WTC11 (cell line): ENCODE results near the gene INTS11. TPM values are rescaled to one million over a fixed set of nuclear protein-coding genes. Genes with fewer than 3 reads are reported as not detected.

Experiments used
- ATAC-seq: fragments of 200-7000 bp; cut with Tn5 transposase; 2 replicates; pipeline ENCODE4 v1.10.0; 2021; ENCODE audit warnings: mild to moderate bottlenecking, moderate library complexity
- CTCF ChIA-PET: fragments of 300-600 bp; sonication (Branson Sonifier 250); formaldehyde crosslinking; loops from one replicate; lab custom pipeline; 2021; ENCODE audit warnings: antibody characterized with exemption; lab: Charles Lee
- POLR2A ChIA-PET: fragments of 350-600 bp; sonication (Branson Sonifier 250); formaldehyde crosslinking; loops from one replicate; lab custom pipeline; 2021; ENCODE audit warnings: antibody characterized with exemption; lab: Charles Lee
- DNase-seq: peaks from one replicate; pipeline ENCODE4 v3.0.0; 2021; ENCODE audit warnings: low spot score
- H3K27ac Mint-ChIP-seq: 2 replicates; pipeline ENCODE4 v1.8.0; 2021; ENCODE audit warnings: mixed read lengths
- H3K27me3 Mint-ChIP-seq: 2 replicates; pipeline ENCODE4 v1.8.0; 2021; ENCODE audit warnings: low read depth, mild to moderate bottlenecking, moderate library complexity, mixed read lengths
- H3K36me3 Mint-ChIP-seq: 2 replicates; pipeline ENCODE4 v1.8.0; 2021; ENCODE audit warnings: mixed read lengths
- H3K4me1 Mint-ChIP-seq: 2 replicates; pipeline ENCODE4 v1.8.0; 2022; ENCODE audit warnings: mixed read lengths
- H3K4me3 Mint-ChIP-seq: 2 replicates; pipeline ENCODE4 v1.8.0; 2021; ENCODE audit warnings: mild to moderate bottlenecking, moderate library complexity, mixed read lengths
- H3K9me3 Mint-ChIP-seq: 2 replicates; pipeline ENCODE4 v1.8.0; 2021; ENCODE audit warnings: mixed read lengths
- ATF1 ChIP-seq: sonication (generic); formaldehyde crosslinking; IDR thresholded peaks from 2 replicates; pipeline ENCODE4 v1.8.1; 2023; ENCODE audit warnings: mild to moderate bottlenecking, moderate library complexity, missing genetic modification reagents
- EMX1 ChIP-seq: fragments of 250-450 bp; sonication (Bioruptor Pico); IDR thresholded peaks from 2 replicates; pipeline ENCODE4 v1.8.0; 2021; ENCODE audit warnings: mild to moderate bottlenecking
- ESRRA ChIP-seq: sonication (generic); formaldehyde crosslinking; IDR thresholded peaks from 2 replicates; pipeline ENCODE4 v1.8.1; 2022; ENCODE audit warnings: mild to moderate bottlenecking, missing genetic modification reagents, borderline replicate concordance
- FOXJ3 ChIP-seq: sonication (generic); formaldehyde crosslinking; IDR thresholded peaks from 2 replicates; pipeline ENCODE4 v1.9.0; 2021; ENCODE audit warnings: missing genetic modification reagents, mild to moderate bottlenecking, borderline replicate concordance
- FOXP1 ChIP-seq: sonication (generic); formaldehyde crosslinking; IDR thresholded peaks from 2 replicates; pipeline ENCODE4 v1.8.0; 2022; ENCODE audit warnings: missing genetic modification reagents, mild to moderate bottlenecking, moderate library complexity, borderline replicate concordance
- HMGA2 ChIP-seq: fragments of 250-450 bp; sonication (Bioruptor Pico); IDR thresholded peaks from 2 replicates; pipeline ENCODE4 v1.4.0; 2021; ENCODE audit warnings: mild to moderate bottlenecking, moderate library complexity
- JUN ChIP-seq: sonication (generic); formaldehyde crosslinking; IDR thresholded peaks from 2 replicates; pipeline ENCODE4 v1.8.0; 2023; ENCODE audit warnings: mild to moderate bottlenecking, missing genetic modification reagents
- MXD4 ChIP-seq: fragments of 250-450 bp; sonication (Bioruptor Pico); IDR thresholded peaks from 2 replicates; pipeline ENCODE4 v1.8.0; 2021; ENCODE audit warnings: mild to moderate bottlenecking, moderate library complexity, borderline replicate concordance
- RORB ChIP-seq: fragments of 250-450 bp; sonication (Bioruptor Pico); IDR thresholded peaks from 2 replicates; pipeline ENCODE4 v1.9.0; 2021; ENCODE audit warnings: mild to moderate bottlenecking
- SMAD4 ChIP-seq: sonication (generic); formaldehyde crosslinking; IDR thresholded peaks from 2 replicates; pipeline ENCODE4 v1.8.0; 2022; ENCODE audit warnings: mild to moderate bottlenecking, missing genetic modification reagents
- SOX15 ChIP-seq: fragments of 250-450 bp; sonication (Bioruptor Pico); IDR thresholded peaks from 2 replicates; pipeline ENCODE4 v1.9.0; 2021; ENCODE audit warnings: mild to moderate bottlenecking
- TEAD4 ChIP-seq: sonication (generic); formaldehyde crosslinking; IDR thresholded peaks from 2 replicates; pipeline ENCODE4 v1.8.0; 2022; ENCODE audit warnings: mild to moderate bottlenecking, missing genetic modification reagents
- ZNF396 ChIP-seq: fragments of 250-450 bp; sonication (Bioruptor Pico); IDR thresholded peaks from 2 replicates; pipeline ENCODE4 v1.8.0; 2021; ENCODE audit warnings: mild to moderate bottlenecking, moderate library complexity, borderline replicate concordance
- total RNA-seq: library from RNA; stranded (reverse); gene quantifications from 3 replicates; pipeline ENCODE4 v1.2.3, GENCODE V29; 2021
- TF ChIP-seq, protein P1 (sequence below): sonication (generic); formaldehyde crosslinking; IDR thresholded peaks from 2 replicates; pipeline ENCODE4 v1.8.0; 2022; ENCODE audit warnings: mild to moderate bottlenecking, missing genetic modification reagents
- TF ChIP-seq, protein P2 (sequence below): sonication (generic); formaldehyde crosslinking; IDR thresholded peaks from 2 replicates; pipeline ENCODE4 v1.8.1; 2022; ENCODE audit warnings: mild to moderate bottlenecking, moderate library complexity, missing genetic modification reagents
- TF ChIP-seq, protein P3 (sequence below): sonication (generic); formaldehyde crosslinking; IDR thresholded peaks from 2 replicates; pipeline ENCODE4 v1.8.0; 2023; ENCODE audit warnings: mild to moderate bottlenecking, missing genetic modification reagents
- TF ChIP-seq, protein P4 (sequence below): sonication (generic); formaldehyde crosslinking; IDR thresholded peaks from 2 replicates; pipeline ENCODE4 v1.8.0; 2022; ENCODE audit warnings: missing genetic modification reagents
- TF ChIP-seq, protein P5 (sequence below): sonication (generic); formaldehyde crosslinking; IDR thresholded peaks from 2 replicates; pipeline ENCODE4 v1.8.1; 2023; ENCODE audit warnings: mild to moderate bottlenecking, missing genetic modification reagents, moderate library complexity
- TF ChIP-seq, protein P6 (sequence below): sonication (generic); formaldehyde crosslinking; IDR thresholded peaks from 2 replicates; pipeline ENCODE4 v1.8.0; 2022; ENCODE audit warnings: mild to moderate bottlenecking, missing genetic modification reagents
- TF ChIP-seq, protein P7 (sequence below): sonication (generic); formaldehyde crosslinking; IDR thresholded peaks from 2 replicates; pipeline ENCODE4 v1.8.0; 2022; ENCODE audit warnings: mild to moderate bottlenecking, missing genetic modification reagents
- TF ChIP-seq, protein P8 (sequence below): fragments of 250-450 bp; sonication (Bioruptor Pico); IDR thresholded peaks from 2 replicates; pipeline ENCODE4 v2.1.2; 2022; ENCODE audit warnings: mild to moderate bottlenecking, moderate library complexity

Gene INTS11
- total RNA-seq, 1 experiment from 2014 or later, result 170 TPM

DNA sequence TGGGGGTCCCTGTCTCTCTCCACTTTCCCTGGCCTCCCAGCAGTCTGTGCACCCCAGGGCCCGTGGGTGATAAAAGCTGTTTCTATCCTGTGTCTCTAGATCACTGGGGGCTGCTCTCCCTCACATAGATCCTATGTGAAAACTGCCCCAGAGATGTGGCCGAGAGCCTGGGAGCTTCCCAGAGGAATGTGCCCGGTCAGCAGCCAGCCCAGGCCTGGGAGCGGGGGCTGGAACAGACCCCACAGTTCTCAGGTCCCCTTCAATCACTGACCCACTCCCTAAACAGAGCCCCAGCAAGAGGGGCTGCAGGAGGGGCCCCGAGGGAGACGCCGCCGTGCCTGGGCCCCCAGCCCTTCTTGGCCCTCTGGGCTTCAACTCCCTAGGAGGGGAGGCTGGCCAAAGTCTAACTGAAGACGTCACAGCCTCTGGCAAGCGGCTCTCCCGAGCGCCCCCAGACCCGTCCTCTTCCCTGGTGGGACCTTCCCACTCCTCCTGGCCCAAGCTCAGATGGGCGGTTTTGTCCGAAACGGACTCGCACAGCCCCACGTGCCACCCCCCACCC is 33.5 kb upstream of the INTS11 start:
- Mint-ChIP-seq H3K4me1 (peaks cover 30% of the 10 kb centered on the region), H3K4me3 (no peak overlapping the region; the same call in 1 of the 2 replicates), H3K27me3 (peaks cover 20% of the 10 kb centered on the region), H3K27ac (peak overlapping the region; percentile 45; the same call in 1 of the 2 replicates), H3K9me3 (no peaks in the 10 kb centered on the region), H3K36me3 (no peaks in the 10 kb centered on the region)
- CTCF ChIA-PET, result no interaction called here
- POLR2A ChIA-PET, result interaction anchor here (1.2 kb wide), 1 partner anchor 13 kb away, joined by 4 read pairs; no protein-coding TSS in a partner anchor
- no peak for DNase-seq
- TF ChIP-seq, protein P1, sequence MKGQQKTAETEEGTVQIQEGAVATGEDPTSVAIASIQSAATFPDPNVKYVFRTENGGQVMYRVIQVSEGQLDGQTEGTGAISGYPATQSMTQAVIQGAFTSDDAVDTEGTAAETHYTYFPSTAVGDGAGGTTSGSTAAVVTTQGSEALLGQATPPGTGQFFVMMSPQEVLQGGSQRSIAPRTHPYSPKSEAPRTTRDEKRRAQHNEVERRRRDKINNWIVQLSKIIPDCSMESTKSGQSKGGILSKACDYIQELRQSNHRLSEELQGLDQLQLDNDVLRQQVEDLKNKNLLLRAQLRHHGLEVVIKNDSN, result no peak
- TF ChIP-seq, protein P2, sequence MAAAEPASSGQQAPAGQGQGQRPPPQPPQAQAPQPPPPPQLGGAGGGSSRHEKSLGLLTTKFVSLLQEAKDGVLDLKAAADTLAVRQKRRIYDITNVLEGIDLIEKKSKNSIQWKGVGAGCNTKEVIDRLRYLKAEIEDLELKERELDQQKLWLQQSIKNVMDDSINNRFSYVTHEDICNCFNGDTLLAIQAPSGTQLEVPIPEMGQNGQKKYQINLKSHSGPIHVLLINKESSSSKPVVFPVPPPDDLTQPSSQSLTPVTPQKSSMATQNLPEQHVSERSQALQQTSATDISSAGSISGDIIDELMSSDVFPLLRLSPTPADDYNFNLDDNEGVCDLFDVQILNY (CRISPR knock-in tag), result no peak
- TF ChIP-seq RORB (CRISPR knock-in tag) (no peak), SMAD4 (no peak), ZNF396 (CRISPR knock-in tag) (no peak), SOX15 (CRISPR knock-in tag) (no peak), TEAD4 (CRISPR knock-in tag) (no peak), HMGA2 (CRISPR knock-in tag) (no peak), MXD4 (CRISPR knock-in tag) (no peak), JUN (no peak), ATF1 (no peak)
- TF ChIP-seq, protein P3, sequence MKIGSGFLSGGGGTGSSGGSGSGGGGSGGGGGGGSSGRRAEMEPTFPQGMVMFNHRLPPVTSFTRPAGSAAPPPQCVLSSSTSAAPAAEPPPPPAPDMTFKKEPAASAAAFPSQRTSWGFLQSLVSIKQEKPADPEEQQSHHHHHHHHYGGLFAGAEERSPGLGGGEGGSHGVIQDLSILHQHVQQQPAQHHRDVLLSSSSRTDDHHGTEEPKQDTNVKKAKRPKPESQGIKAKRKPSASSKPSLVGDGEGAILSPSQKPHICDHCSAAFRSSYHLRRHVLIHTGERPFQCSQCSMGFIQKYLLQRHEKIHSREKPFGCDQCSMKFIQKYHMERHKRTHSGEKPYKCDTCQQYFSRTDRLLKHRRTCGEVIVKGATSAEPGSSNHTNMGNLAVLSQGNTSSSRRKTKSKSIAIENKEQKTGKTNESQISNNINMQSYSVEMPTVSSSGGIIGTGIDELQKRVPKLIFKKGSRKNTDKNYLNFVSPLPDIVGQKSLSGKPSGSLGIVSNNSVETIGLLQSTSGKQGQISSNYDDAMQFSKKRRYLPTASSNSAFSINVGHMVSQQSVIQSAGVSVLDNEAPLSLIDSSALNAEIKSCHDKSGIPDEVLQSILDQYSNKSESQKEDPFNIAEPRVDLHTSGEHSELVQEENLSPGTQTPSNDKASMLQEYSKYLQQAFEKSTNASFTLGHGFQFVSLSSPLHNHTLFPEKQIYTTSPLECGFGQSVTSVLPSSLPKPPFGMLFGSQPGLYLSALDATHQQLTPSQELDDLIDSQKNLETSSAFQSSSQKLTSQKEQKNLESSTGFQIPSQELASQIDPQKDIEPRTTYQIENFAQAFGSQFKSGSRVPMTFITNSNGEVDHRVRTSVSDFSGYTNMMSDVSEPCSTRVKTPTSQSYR (CRISPR knock-in tag), result no peak
- TF ChIP-seq, protein P4, sequence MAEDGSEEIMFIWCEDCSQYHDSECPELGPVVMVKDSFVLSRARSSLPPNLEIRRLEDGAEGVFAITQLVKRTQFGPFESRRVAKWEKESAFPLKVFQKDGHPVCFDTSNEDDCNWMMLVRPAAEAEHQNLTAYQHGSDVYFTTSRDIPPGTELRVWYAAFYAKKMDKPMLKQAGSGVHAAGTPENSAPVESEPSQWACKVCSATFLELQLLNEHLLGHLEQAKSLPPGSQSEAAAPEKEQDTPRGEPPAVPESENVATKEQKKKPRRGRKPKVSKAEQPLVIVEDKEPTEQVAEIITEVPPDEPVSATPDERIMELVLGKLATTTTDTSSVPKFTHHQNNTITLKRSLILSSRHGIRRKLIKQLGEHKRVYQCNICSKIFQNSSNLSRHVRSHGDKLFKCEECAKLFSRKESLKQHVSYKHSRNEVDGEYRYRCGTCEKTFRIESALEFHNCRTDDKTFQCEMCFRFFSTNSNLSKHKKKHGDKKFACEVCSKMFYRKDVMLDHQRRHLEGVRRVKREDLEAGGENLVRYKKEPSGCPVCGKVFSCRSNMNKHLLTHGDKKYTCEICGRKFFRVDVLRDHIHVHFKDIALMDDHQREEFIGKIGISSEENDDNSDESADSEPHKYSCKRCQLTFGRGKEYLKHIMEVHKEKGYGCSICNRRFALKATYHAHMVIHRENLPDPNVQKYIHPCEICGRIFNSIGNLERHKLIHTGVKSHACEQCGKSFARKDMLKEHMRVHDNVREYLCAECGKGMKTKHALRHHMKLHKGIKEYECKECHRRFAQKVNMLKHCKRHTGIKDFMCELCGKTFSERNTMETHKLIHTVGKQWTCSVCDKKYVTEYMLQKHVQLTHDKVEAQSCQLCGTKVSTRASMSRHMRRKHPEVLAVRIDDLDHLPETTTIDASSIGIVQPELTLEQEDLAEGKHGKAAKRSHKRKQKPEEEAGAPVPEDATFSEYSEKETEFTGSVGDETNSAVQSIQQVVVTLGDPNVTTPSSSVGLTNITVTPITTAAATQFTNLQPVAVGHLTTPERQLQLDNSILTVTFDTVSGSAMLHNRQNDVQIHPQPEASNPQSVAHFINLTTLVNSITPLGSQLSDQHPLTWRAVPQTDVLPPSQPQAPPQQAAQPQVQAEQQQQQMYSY (CRISPR knock-in tag), result no peak
- TF ChIP-seq, protein P5, sequence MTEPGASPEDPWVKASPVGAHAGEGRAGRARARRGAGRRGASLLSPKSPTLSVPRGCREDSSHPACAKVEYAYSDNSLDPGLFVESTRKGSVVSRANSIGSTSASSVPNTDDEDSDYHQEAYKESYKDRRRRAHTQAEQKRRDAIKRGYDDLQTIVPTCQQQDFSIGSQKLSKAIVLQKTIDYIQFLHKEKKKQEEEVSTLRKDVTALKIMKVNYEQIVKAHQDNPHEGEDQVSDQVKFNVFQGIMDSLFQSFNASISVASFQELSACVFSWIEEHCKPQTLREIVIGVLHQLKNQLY (CRISPR knock-in tag), result no peak
- no peak for ATAC-seq

DNA sequence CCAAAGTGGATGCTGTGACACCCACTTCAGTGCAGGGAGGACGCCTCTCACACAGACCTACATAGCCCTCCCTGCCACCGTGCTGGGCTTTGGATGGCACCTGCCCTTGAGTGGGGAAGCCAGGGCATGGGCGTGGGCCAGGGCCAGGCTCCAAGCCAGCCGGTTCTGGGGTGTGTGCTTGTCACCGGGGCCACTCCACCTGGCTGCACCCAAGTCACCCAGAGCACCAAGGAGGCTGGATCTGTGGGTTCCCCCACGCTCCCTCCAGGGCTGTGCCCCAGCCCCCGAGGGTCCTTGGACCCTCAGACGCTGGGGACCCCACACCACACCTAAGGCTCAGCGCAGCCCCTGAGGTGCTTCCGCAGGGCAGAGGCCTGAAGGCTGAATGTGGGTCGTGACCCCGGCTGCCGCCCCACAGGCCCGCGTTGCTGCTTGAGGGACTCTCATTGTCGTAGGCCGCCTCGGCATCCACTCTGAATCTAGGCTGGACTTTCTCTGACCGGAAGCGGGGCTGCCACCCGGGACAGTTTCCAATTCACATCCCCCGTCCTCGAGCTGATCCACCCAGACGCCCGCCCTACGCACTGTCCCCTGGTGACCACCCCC is 32.4 kb upstream of the INTS11 start:
- DNase-seq (no peak), ATAC-seq (no peak)
- Mint-ChIP-seq H3K27me3 (peaks cover 19% of the 10 kb centered on the region), H3K9me3 (no peaks in the 10 kb centered on the region), H3K36me3 (no peaks in the 10 kb centered on the region), H3K4me3 (no peak overlapping the region), H3K27ac (no peak overlapping the region), H3K4me1 (peaks cover 37% of the 10 kb centered on the region)
- CTCF ChIA-PET, result no interaction called here
- POLR2A ChIA-PET, result interaction anchor here (1.2 kb wide), 1 partner anchor 15 kb away, joined by 4 read pairs; no protein-coding TSS in a partner anchor
- TF ChIP-seq FOXP1 (CRISPR knock-in tag), result no peak
- TF ChIP-seq EMX1 (CRISPR knock-in tag), result no peak
- no peak for TF ChIP-seq TEAD4 (CRISPR knock-in tag)
- no peak for TF ChIP-seq JUN
- TF ChIP-seq, protein P6, sequence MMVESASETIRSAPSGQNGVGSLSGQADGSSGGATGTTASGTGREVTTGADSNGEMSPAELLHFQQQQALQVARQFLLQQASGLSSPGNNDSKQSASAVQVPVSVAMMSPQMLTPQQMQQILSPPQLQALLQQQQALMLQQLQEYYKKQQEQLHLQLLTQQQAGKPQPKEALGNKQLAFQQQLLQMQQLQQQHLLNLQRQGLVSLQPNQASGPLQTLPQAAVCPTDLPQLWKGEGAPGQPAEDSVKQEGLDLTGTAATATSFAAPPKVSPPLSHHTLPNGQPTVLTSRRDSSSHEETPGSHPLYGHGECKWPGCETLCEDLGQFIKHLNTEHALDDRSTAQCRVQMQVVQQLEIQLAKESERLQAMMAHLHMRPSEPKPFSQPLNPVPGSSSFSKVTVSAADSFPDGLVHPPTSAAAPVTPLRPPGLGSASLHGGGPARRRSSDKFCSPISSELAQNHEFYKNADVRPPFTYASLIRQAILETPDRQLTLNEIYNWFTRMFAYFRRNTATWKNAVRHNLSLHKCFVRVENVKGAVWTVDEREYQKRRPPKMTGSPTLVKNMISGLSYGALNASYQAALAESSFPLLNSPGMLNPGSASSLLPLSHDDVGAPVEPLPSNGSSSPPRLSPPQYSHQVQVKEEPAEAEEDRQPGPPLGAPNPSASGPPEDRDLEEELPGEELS (CRISPR knock-in tag), result no peak
- TF ChIP-seq, protein P7, sequence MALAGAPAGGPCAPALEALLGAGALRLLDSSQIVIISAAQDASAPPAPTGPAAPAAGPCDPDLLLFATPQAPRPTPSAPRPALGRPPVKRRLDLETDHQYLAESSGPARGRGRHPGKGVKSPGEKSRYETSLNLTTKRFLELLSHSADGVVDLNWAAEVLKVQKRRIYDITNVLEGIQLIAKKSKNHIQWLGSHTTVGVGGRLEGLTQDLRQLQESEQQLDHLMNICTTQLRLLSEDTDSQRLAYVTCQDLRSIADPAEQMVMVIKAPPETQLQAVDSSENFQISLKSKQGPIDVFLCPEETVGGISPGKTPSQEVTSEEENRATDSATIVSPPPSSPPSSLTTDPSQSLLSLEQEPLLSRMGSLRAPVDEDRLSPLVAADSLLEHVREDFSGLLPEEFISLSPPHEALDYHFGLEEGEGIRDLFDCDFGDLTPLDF (CRISPR knock-in tag), result no peak
- TF ChIP-seq FOXJ3 (CRISPR knock-in tag), result no peak
- TF ChIP-seq ESRRA (CRISPR knock-in tag), result no peak
- TF ChIP-seq, protein P8, sequence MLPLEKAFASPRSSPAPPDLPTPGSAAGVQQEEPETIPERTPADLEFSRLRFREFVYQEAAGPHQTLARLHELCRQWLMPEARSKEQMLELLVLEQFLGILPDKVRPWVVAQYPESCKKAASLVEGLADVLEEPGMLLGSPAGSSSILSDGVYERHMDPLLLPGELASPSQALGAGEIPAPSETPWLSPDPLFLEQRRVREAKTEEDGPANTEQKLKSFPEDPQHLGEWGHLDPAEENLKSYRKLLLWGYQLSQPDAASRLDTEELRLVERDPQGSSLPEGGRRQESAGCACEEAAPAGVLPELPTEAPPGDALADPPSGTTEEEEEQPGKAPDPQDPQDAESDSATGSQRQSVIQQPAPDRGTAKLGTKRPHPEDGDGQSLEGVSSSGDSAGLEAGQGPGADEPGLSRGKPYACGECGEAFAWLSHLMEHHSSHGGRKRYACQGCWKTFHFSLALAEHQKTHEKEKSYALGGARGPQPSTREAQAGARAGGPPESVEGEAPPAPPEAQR (CRISPR knock-in tag), result no peak
